OCI-LY3 (cell line): ENCODE results near the gene USP10.

Experiments
- EZH2phosphoT487 ChIP-seq: fragments of 200-600 bp; shearing (Covaris generic); IDR thresholded peaks from 2 replicates; pipeline ENCODE4 v1.6.1; 2018; ENCODE audit warnings: antibody characterized with exemption, mixed run types, low read depth
- TF ChIP-seq, protein P1 (sequence below): fragments of 200-600, 300-600 bp; sonication (generic); IDR thresholded peaks from 2 replicates; pipeline ENCODE4 v1.5.1; 2014; ENCODE audit warnings: antibody characterized with exemption, low read length, low read depth

GRCh38 chr16:84752600-84752999, 52.8 kb downstream of the USP10 start:
- TF ChIP-seq, protein P1, sequence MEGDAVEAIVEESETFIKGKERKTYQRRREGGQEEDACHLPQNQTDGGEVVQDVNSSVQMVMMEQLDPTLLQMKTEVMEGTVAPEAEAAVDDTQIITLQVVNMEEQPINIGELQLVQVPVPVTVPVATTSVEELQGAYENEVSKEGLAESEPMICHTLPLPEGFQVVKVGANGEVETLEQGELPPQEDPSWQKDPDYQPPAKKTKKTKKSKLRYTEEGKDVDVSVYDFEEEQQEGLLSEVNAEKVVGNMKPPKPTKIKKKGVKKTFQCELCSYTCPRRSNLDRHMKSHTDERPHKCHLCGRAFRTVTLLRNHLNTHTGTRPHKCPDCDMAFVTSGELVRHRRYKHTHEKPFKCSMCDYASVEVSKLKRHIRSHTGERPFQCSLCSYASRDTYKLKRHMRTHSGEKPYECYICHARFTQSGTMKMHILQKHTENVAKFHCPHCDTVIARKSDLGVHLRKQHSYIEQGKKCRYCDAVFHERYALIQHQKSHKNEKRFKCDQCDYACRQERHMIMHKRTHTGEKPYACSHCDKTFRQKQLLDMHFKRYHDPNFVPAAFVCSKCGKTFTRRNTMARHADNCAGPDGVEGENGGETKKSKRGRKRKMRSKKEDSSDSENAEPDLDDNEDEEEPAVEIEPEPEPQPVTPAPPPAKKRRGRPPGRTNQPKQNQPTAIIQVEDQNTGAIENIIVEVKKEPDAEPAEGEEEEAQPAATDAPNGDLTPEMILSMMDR = no peak
- TF ChIP-seq EZH2phosphoT487 = no peak
